ENCODE data around the gene ZNF205.

Gene ZNF205

DNA sequence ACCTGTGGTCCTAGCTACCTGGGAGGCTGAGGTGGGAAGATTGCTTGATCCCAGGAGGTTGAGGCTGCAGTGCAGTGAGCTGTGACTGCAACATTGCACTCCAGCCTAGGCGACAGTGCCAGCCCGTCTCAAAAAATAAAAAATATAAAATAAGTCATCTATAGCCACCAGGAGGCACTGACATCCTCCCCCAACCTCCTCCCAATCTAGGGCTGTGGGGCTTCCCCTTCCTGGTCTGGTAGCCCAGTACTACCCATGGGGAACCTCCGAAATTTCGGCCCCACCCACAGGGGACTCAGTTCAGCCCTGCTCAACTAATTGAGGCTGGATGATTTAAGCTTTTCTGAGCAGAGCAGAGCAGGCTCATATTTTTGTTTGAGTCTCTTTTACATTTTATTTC lies 16.5 kb upstream of the ZNF205 start:
- WGBS, 2 donors (ENCODE audit: extremely low coverage in 2 of 2, insufficient read length in 2 of 2, insufficient replicate concordance in 1 of 2) = no CpG with 5 or more reads among the region's 4 CpGs

DNA sequence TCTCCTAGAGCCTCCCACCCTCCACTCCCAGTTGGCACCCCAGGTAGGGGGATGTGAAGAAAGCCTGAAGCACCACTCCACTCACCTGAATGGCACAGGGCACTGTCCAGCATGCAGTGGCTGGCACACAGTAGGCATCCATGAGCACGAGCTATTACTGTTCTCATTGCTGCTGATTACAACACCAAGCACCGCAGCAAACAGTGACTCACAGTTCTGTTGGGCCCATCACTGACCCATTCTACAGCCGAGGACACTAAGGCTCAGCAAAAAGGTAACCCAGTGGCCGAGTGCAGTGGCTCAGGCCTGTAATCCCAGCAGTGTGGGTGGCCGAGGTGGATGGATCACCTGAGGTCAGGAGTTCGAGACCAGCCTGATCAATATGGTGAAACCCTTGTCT lies 16.0 kb upstream of the ZNF205 start:
- no CpG with 5 or more reads among the region's 6 CpGs for WGBS, 2 donors (ENCODE audit: extremely low coverage in 2 of 2, insufficient read length in 2 of 2, insufficient replicate concordance in 1 of 2)

More for the DNA sequence above, 16.5 kb upstream of the ZNF205 start:
- Histone ChIP-seq H3K79me1 (ENCODE audit: low read depth, low read length) (no peaks in the 10 kb centered on the region), H3K14ac (ENCODE audit: low read length) (no peak overlapping the region), H2BK120ac (ENCODE audit: low read depth, low read length) (no peak overlapping the region), H3K4me1 (ENCODE audit: control insufficient read depth in 2 of 2, insufficient read depth in 1 of 2, low read depth in 1 of 2, low read length in 2 of 2) (peaks cover 23 to 28% of the 10 kb centered on the region in 2 donors), H3K4me3 (ENCODE audit: low read length in 2 of 2) (no peak overlapping the region), H2BK15ac (ENCODE audit: low read length) (no peak overlapping the region), H4K91ac (ENCODE audit: low read depth, low read length, poor library complexity) (no peak overlapping the region), H2BK5ac (ENCODE audit: low read length) (no peak overlapping the region), H3K9ac (ENCODE audit: low read depth, low read length, poor library complexity) (no peak overlapping the region), H3K27ac (replicated peaks; ENCODE audit: low read length) (no peak overlapping the region), H2AFZ (ENCODE audit: low read length) (no peak overlapping the region), H2BK12ac (ENCODE audit: low read length) (no peak overlapping the region), H2AK5ac (ENCODE audit: low read depth, low read length) (no peak overlapping the region), H3K4ac (ENCODE audit: low read length) (no peak overlapping the region), H3K18ac (ENCODE audit: low read length) (no peak overlapping the region), H3K36me3 (replicated peaks in 1 of 2; ENCODE audit: control insufficient read depth in 2 of 2, insufficient read depth in 2 of 2, low read length in 2 of 2) (no peaks in the 10 kb centered on the region), H3K27me3 (ENCODE audit: control insufficient read depth in 3 of 3, insufficient read depth in 3 of 3, low read depth in 1 of 3, low read length in 3 of 3) (peaks cover 0 to 24% (median 11%) of the 10 kb centered on the region in 3 experiments), H4K8ac (ENCODE audit: low read depth, low read length) (no peak overlapping the region), H3K23ac (ENCODE audit: low read depth, low read length, poor library complexity) (no peak overlapping the region), H3K9me3 (replicated peaks in 1 of 2; ENCODE audit: control insufficient read depth in 2 of 2, insufficient read depth in 1 of 2, low read depth in 1 of 2, low read length in 2 of 2) (peaks cover 0 to 2% of the 10 kb centered on the region in 2 donors), H3K4me2 (ENCODE audit: insufficient read depth, low read length, poor library complexity, severe bottlenecking) (no peak overlapping the region)
- DNase-seq (ENCODE audit: low spot score) = no peak

GRCh38 chr16:3097266-3097665 lies 15.1 kb upstream of the ZNF205 start:
- H2AFZ ChIP-seq (ENCODE audit: low read length) = no peak overlapping the region
- no peaks in the 10 kb centered on the region for H3K36me3 ChIP-seq (replicated peaks in 1 of 2; ENCODE audit: control insufficient read depth in 2 of 2, insufficient read depth in 2 of 2, low read length in 2 of 2)
- no peak overlapping the region for H3K4me3 ChIP-seq (ENCODE audit: low read length in 2 of 2)
- H2BK15ac ChIP-seq (ENCODE audit: low read length) = no peak overlapping the region
- no peak overlapping the region for H3K27ac ChIP-seq (replicated peaks; ENCODE audit: low read length)
- peaks cover 27 to 32% of the 10 kb centered on the region in 2 donors for H3K4me1 ChIP-seq (ENCODE audit: control insufficient read depth in 2 of 2, insufficient read depth in 1 of 2, low read depth in 1 of 2, low read length in 2 of 2)
- no peaks in the 10 kb centered on the region for H3K79me1 ChIP-seq (ENCODE audit: low read depth, low read length)
- no peak overlapping the region for H2BK120ac ChIP-seq (ENCODE audit: low read depth, low read length)
- DNase-seq (ENCODE audit: low spot score) = no peak
- H3K18ac ChIP-seq (ENCODE audit: low read length) = no peak overlapping the region
- H4K91ac ChIP-seq (ENCODE audit: low read depth, low read length, poor library complexity) = no peak overlapping the region
- WGBS, 2 donors (ENCODE audit: extremely low coverage in 2 of 2, insufficient read length in 2 of 2, insufficient replicate concordance in 1 of 2) = no CpG with 5 or more reads among the region's 8 CpGs
- no peak overlapping the region for H2BK5ac ChIP-seq (ENCODE audit: low read length)
- H2BK12ac ChIP-seq (ENCODE audit: low read length) = no peak overlapping the region
- H3K14ac ChIP-seq (ENCODE audit: low read length) = no peak overlapping the region
- no peak overlapping the region for H4K8ac ChIP-seq (ENCODE audit: low read depth, low read length)
- H3K27me3 ChIP-seq (ENCODE audit: control insufficient read depth in 3 of 3, insufficient read depth in 3 of 3, low read depth in 1 of 3, low read length in 3 of 3) = peaks cover 0 to 24% (median 7%) of the 10 kb centered on the region in 3 experiments
- H2AK5ac ChIP-seq (ENCODE audit: low read depth, low read length) = peak overlapping the region; percentile 1
- H3K4me2 ChIP-seq (ENCODE audit: insufficient read depth, low read length, poor library complexity, severe bottlenecking) = no peak overlapping the region
- peaks cover 0 to 2% of the 10 kb centered on the region in 2 donors for H3K9me3 ChIP-seq (replicated peaks in 1 of 2; ENCODE audit: control insufficient read depth in 2 of 2, insufficient read depth in 1 of 2, low read depth in 1 of 2, low read length in 2 of 2)
- H3K4ac ChIP-seq (ENCODE audit: low read length) = no peak overlapping the region
- H3K9ac ChIP-seq (ENCODE audit: low read depth, low read length, poor library complexity) = no peak overlapping the region
- no peak overlapping the region for H3K23ac ChIP-seq (ENCODE audit: low read depth, low read length, poor library complexity)

More for the DNA sequence above, 16.0 kb upstream of the ZNF205 start:
- no peak overlapping the region for H2BK12ac ChIP-seq (ENCODE audit: low read length)
- H2BK5ac ChIP-seq (ENCODE audit: low read length) = no peak overlapping the region
- no peak overlapping the region for H3K27ac ChIP-seq (replicated peaks; ENCODE audit: low read length)
- peaks cover 0 to 2% of the 10 kb centered on the region in 2 donors for H3K9me3 ChIP-seq (replicated peaks in 1 of 2; ENCODE audit: control insufficient read depth in 2 of 2, insufficient read depth in 1 of 2, low read depth in 1 of 2, low read length in 2 of 2)
- no peak overlapping the region for H3K9ac ChIP-seq (ENCODE audit: low read depth, low read length, poor library complexity)
- H3K4me2 ChIP-seq (ENCODE audit: insufficient read depth, low read length, poor library complexity, severe bottlenecking) = no peak overlapping the region
- H2AFZ ChIP-seq (ENCODE audit: low read length) = no peak overlapping the region
- no peak overlapping the region for H3K23ac ChIP-seq (ENCODE audit: low read depth, low read length, poor library complexity)
- H4K8ac ChIP-seq (ENCODE audit: low read depth, low read length) = no peak overlapping the region
- H3K79me1 ChIP-seq (ENCODE audit: low read depth, low read length) = no peaks in the 10 kb centered on the region
- H2BK120ac ChIP-seq (ENCODE audit: low read depth, low read length) = no peak overlapping the region
- H3K27me3 ChIP-seq (ENCODE audit: control insufficient read depth in 3 of 3, insufficient read depth in 3 of 3, low read depth in 1 of 3, low read length in 3 of 3) = peaks cover 0 to 24% (median 11%) of the 10 kb centered on the region in 3 experiments
- peak overlapping the region; percentile 82 for H4K91ac ChIP-seq (ENCODE audit: low read depth, low read length, poor library complexity)
- H3K36me3 ChIP-seq (replicated peaks in 1 of 2; ENCODE audit: control insufficient read depth in 2 of 2, insufficient read depth in 2 of 2, low read length in 2 of 2) = no peaks in the 10 kb centered on the region
- no peak for DNase-seq (ENCODE audit: low spot score)
- peaks cover 23 to 32% of the 10 kb centered on the region in 2 donors for H3K4me1 ChIP-seq (ENCODE audit: control insufficient read depth in 2 of 2, insufficient read depth in 1 of 2, low read depth in 1 of 2, low read length in 2 of 2)
- H3K18ac ChIP-seq (ENCODE audit: low read length) = no peak overlapping the region
- no peak overlapping the region for H3K4me3 ChIP-seq (ENCODE audit: low read length in 2 of 2)
- peak overlapping the region; percentile 44 for H2BK15ac ChIP-seq (ENCODE audit: low read length)
- no peak overlapping the region for H3K14ac ChIP-seq (ENCODE audit: low read length)
- H3K4ac ChIP-seq (ENCODE audit: low read length) = no peak overlapping the region
- peak overlapping the region; percentile 90 for H2AK5ac ChIP-seq (ENCODE audit: low read depth, low read length)

- Histone ChIP-seq H2BK15ac (ENCODE audit: low read length) (peak within 1 kb of the TSS; percentile 98), H3K9me3 (replicated peaks in 1 of 2; ENCODE audit: control insufficient read depth in 2 of 2, insufficient read depth in 1 of 2, low read depth in 1 of 2, low read length in 2 of 2) (peaks cover 0 to 2% of the 10 kb centered on the region in 2 donors), H3K14ac (ENCODE audit: low read length) (peak within 1 kb of the TSS; percentile 47), H4K91ac (ENCODE audit: low read depth, low read length, poor library complexity) (no peak within 1 kb of the TSS), H3K18ac (ENCODE audit: low read length) (peak within 1 kb of the TSS; percentile 92), H3K4me2 (ENCODE audit: insufficient read depth, low read length, poor library complexity, severe bottlenecking) (peak within 1 kb of the TSS; percentile 61), H2BK5ac (ENCODE audit: low read length) (peak within 1 kb of the TSS; percentile 4), H2BK120ac (ENCODE audit: low read depth, low read length) (peak within 1 kb of the TSS; percentile 95), H3K4me1 (ENCODE audit: control insufficient read depth in 2 of 2, insufficient read depth in 1 of 2, low read depth in 1 of 2, low read length in 2 of 2) (peaks cover 27 to 30% of the 10 kb centered on the region in 2 donors), H3K4ac (ENCODE audit: low read length) (no peak within 1 kb of the TSS), H3K79me1 (ENCODE audit: low read depth, low read length) (no peaks in the 10 kb centered on the region), H4K8ac (ENCODE audit: low read depth, low read length) (peak within 1 kb of the TSS; percentile 68), H3K27me3 (ENCODE audit: control insufficient read depth in 3 of 3, insufficient read depth in 3 of 3, low read depth in 1 of 3, low read length in 3 of 3) (peaks cover 0 to 24% (median 6%) of the 10 kb centered on the region in 3 experiments), H2AK5ac (ENCODE audit: low read depth, low read length) (peak within 1 kb of the TSS; percentile 59), H3K23ac (ENCODE audit: low read depth, low read length, poor library complexity) (peak within 1 kb of the TSS; percentile 77), H3K36me3 (replicated peaks in 1 of 2; ENCODE audit: control insufficient read depth in 2 of 2, insufficient read depth in 2 of 2, low read length in 2 of 2) (no peaks in the 10 kb centered on the region), H3K4me3 (ENCODE audit: low read length in 2 of 2) (peak within 1 kb of the TSS in 1 of 2 donors; percentile 70), H3K9ac (ENCODE audit: low read depth, low read length, poor library complexity) (peak within 1 kb of the TSS; percentile 56), H3K27ac (replicated peaks; ENCODE audit: low read length) (no peak within 1 kb of the TSS), H2BK12ac (ENCODE audit: low read length) (peak within 1 kb of the TSS; percentile 88), H2AFZ (ENCODE audit: low read length) (peak within 1 kb of the TSS; percentile 75)
- no CpG with 5 or more reads among the region's 21 CpGs for WGBS, 2 donors (ENCODE audit: extremely low coverage in 2 of 2, insufficient read length in 2 of 2, insufficient replicate concordance in 1 of 2)
- DNase-seq (ENCODE audit: low spot score) = no peak
Observed at GRCh38 chr16:3098459-3099394, 13.7 kb upstream of the ZNF205 start, which contains the start of gene ZSCAN10. ZSCAN10 (minus strand) TSS chr16:3099294; CDS start chr16:3092937, 6,357 bp downstream.
